ENCODE data around the gene ARHGAP25. TPM values are rescaled to one million over a fixed set of nuclear protein-coding genes. Genes with fewer than 3 reads are reported as not detected.

The ARHGAP25 gene
- total and polyA plus RNA-seq, 4 donors, result 17.1 to 43.0 (median 22.6) TPM

- Histone ChIP-seq H3K27ac (ENCODE audit: low read depth in 1 of 2, low read length in 1 of 2) (peak overlapping the region in 1 of 2 donors; percentile 13), H3K27me3 (ENCODE audit: control insufficient read depth in 3 of 3, insufficient read depth in 3 of 3, low read length in 2 of 3) (no peaks in the 10 kb centered on the region), H3K4me3 (no peak overlapping the region), H3K4me1 (ENCODE audit: control insufficient read depth in 5 of 5, insufficient read depth in 5 of 5, low read length in 5 of 5) (peaks cover 0 to 40% (median 13%) of the 10 kb centered on the region in 5 donors), H3K9me3 (ENCODE audit: control insufficient read depth in 4 of 4, insufficient read depth in 3 of 4, low read length in 3 of 4) (no peaks in the 10 kb centered on the region), H3K9ac (ENCODE audit: insufficient read depth in 1 of 2, low read length in 2 of 2) (no peak overlapping the region), H3K36me3 (ENCODE audit: control insufficient read depth in 4 of 4, insufficient read depth in 4 of 4, low read length in 4 of 4) (peaks cover 0 to 3% (median 0%) of the 10 kb centered on the region in 4 donors)
- TF ChIP-seq, protein P1, sequence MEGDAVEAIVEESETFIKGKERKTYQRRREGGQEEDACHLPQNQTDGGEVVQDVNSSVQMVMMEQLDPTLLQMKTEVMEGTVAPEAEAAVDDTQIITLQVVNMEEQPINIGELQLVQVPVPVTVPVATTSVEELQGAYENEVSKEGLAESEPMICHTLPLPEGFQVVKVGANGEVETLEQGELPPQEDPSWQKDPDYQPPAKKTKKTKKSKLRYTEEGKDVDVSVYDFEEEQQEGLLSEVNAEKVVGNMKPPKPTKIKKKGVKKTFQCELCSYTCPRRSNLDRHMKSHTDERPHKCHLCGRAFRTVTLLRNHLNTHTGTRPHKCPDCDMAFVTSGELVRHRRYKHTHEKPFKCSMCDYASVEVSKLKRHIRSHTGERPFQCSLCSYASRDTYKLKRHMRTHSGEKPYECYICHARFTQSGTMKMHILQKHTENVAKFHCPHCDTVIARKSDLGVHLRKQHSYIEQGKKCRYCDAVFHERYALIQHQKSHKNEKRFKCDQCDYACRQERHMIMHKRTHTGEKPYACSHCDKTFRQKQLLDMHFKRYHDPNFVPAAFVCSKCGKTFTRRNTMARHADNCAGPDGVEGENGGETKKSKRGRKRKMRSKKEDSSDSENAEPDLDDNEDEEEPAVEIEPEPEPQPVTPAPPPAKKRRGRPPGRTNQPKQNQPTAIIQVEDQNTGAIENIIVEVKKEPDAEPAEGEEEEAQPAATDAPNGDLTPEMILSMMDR (IDR thresholded peaks at IDR 0.05; ENCODE audit: control extremely low read depth, extremely low read depth), result no peak
- DNase-seq, result no peak
- no peak for ATAC-seq (ENCODE audit: insufficient read depth, low FRiP score)
- WGBS, 2 donors, result 91% methylated on average over 2 of the region's 2 CpGs
Measured at GRCh38 chr2:68772109-68772508, 37.5 kb downstream of the ARHGAP25 start.

GRCh38 chr2:68774569-68775271, 40.1 kb downstream of the ARHGAP25 start:
- peaks cover 0 to 29% (median 13%) of the 10 kb centered on the region in 5 donors for H3K4me1 ChIP-seq (ENCODE audit: control insufficient read depth in 5 of 5, insufficient read depth in 5 of 5, low read length in 5 of 5)
- peak overlapping the region; percentile 34 for H3K4me3 ChIP-seq
- no peaks in the 10 kb centered on the region for H3K27me3 ChIP-seq (ENCODE audit: control insufficient read depth in 3 of 3, insufficient read depth in 3 of 3, low read length in 2 of 3)
- TF ChIP-seq, protein P1 (IDR thresholded peaks at IDR 0.05; ENCODE audit: control extremely low read depth, extremely low read depth), result no peak
- 13 to 32% methylated on average over 31 of the region's 31 CpGs for WGBS, 2 donors
- no peaks in the 10 kb centered on the region for H3K9me3 ChIP-seq (ENCODE audit: control insufficient read depth in 4 of 4, insufficient read depth in 3 of 4, low read length in 3 of 4)
- H3K36me3 ChIP-seq (ENCODE audit: control insufficient read depth in 4 of 4, insufficient read depth in 4 of 4, low read length in 4 of 4), result peaks cover 0 to 3% (median 0%) of the 10 kb centered on the region in 4 donors
- DNase-seq (peak; percentile 53 to 79 (median 58)), ATAC-seq (ENCODE audit: insufficient read depth, low FRiP score) (peak; percentile 86)
- peak overlapping the region; percentile 68 to 93 for H3K27ac ChIP-seq (ENCODE audit: low read depth in 1 of 2, low read length in 1 of 2)
- H3K9ac ChIP-seq (ENCODE audit: insufficient read depth in 1 of 2, low read length in 2 of 2), result no peak overlapping the region

GRCh38 chr2:68775272-68775842, 40.7 kb downstream of the ARHGAP25 start:
- Histone ChIP-seq H3K4me3 (peak overlapping the region; percentile 34), H3K27ac (ENCODE audit: low read depth in 1 of 2, low read length in 1 of 2) (peak overlapping the region; percentile 68 to 93)
- 54 to 58% methylated on average over 13 of the region's 13 CpGs for WGBS, 2 donors

More at GRCh38 chr2:68775272-68775842, 40.7 kb downstream of the ARHGAP25 start:
- DNase-seq, result no peak
- no peak for ATAC-seq (ENCODE audit: insufficient read depth, low FRiP score)
- TF ChIP-seq, protein P1 (IDR thresholded peaks at IDR 0.05; ENCODE audit: control extremely low read depth, extremely low read depth), result no peak
- Histone ChIP-seq H3K27me3 (ENCODE audit: control insufficient read depth in 3 of 3, insufficient read depth in 3 of 3, low read length in 2 of 3) (no peaks in the 10 kb centered on the region), H3K36me3 (ENCODE audit: control insufficient read depth in 4 of 4, insufficient read depth in 4 of 4, low read length in 4 of 4) (peaks cover 0 to 3% (median 0%) of the 10 kb centered on the region in 4 donors), H3K9ac (ENCODE audit: insufficient read depth in 1 of 2, low read length in 2 of 2) (no peak overlapping the region), H3K4me1 (ENCODE audit: control insufficient read depth in 5 of 5, insufficient read depth in 5 of 5, low read length in 5 of 5) (peaks cover 0 to 26% (median 13%) of the 10 kb centered on the region in 5 donors), H3K9me3 (ENCODE audit: control insufficient read depth in 4 of 4, insufficient read depth in 3 of 4, low read length in 3 of 4) (no peaks in the 10 kb centered on the region)

Data from lung (tissue), 12 donors.